B cell (primary cell): ENCODE results near the gene AUTS2. TPM values are rescaled to one million over a fixed set of nuclear protein-coding genes. Genes with fewer than 3 reads are reported as not detected.

ENCODE experiments used
- ATAC-seq: fragments of 200-7000 bp; cut with Tn5 transposase; one replicate; pipeline ENCODE4 v1.10.0; 2021; ENCODE audit warnings: low read depth, mild to moderate bottlenecking, moderate number of reproducible peaks, moderate library complexity
- CTCF ChIA-PET: fragments of 350-600 bp; sonication (Branson Sonifier 250); formaldehyde crosslinking; loops from one replicate; lab custom pipeline; 2021; ENCODE audit warnings: antibody characterized with exemption, inconsistent platforms; lab: Charles Lee
- POLR2A ChIA-PET: fragments of 350-600 bp; sonication (Branson Sonifier 250); formaldehyde crosslinking; loops from one replicate; lab custom pipeline; 2021; ENCODE audit warnings: antibody characterized with exemption; lab: Charles Lee
- DNase-seq: peaks from one replicate; pipeline ENCODE4 v3.0.0; 2013
- H2AFZ ChIP-seq: 2 replicates; pipeline ENCODE4 v1.6.1; 2012; ENCODE audit warnings: mild to moderate bottlenecking, low read depth, low read length; ENCODE audit not compliant: insufficient read depth, poor library complexity, severe bottlenecking
- H3K27ac ChIP-seq, 2 donors: 1 replicate in 1 of 2; 2 replicates in 1 of 2; pipeline ENCODE4 v1.5.1; 2012 to 2013; ENCODE audit warnings: low read length in 2 of 2, mild to moderate bottlenecking in 2 of 2, moderate library complexity in 1 of 2
- H3K27me3 ChIP-seq, 4 experiments: fragments of 200-600 bp in 1 of 4; sonication (generic) in 1 of 4; replicated peaks in 1 of 4; 1 replicate in 2 of 4; 2 replicates in 2 of 4; pipeline versions ENCODE4 v1.6.1 to v1.7.0; 2013 to 2016; ENCODE audit warnings: low read length in 3 of 4, mild to moderate bottlenecking in 2 of 4, mixed read lengths in 1 of 4, moderate library complexity in 1 of 4; ENCODE audit not compliant: insufficient read depth in 4 of 4, control insufficient read depth in 3 of 4; ENCODE audit errors: control extremely low read depth in 1 of 4
- H3K36me3 ChIP-seq, 2 experiments: replicated peaks in 1 of 2; 1 replicate in 1 of 2; 2 replicates in 1 of 2; pipeline versions ENCODE4 v1.6.1 to v1.7.1; 2013; ENCODE audit warnings: low read length in 1 of 2; ENCODE audit not compliant: insufficient read depth in 2 of 2, control insufficient read depth in 1 of 2; ENCODE audit errors: control extremely low read depth in 1 of 2, extremely low read depth in 1 of 2
- H3K4me1 ChIP-seq, 2 donors: fragments of 200-600 bp in 1 of 2; sonication (generic) in 1 of 2; 1 replicate in 1 of 2; 2 replicates in 1 of 2; pipeline versions ENCODE4 v1.5.1 to v1.6.1; 2013 to 2017; ENCODE audit warnings: low read length in 2 of 2; ENCODE audit not compliant: control insufficient read depth in 2 of 2, insufficient read depth in 2 of 2
- H3K4me2 ChIP-seq: replicated peaks from 2 replicates; pipeline ENCODE3; 2012; ENCODE audit warnings: mild to moderate bottlenecking, low read depth, low read length; ENCODE audit not compliant: poor library complexity, severe bottlenecking
- H3K4me3 ChIP-seq, 5 experiments: fragments of 200-600 bp in 1 of 5; sonication (generic) in 1 of 5; 1 replicate in 3 of 5; 2 replicates in 2 of 5; pipeline versions ENCODE4 v1.5.1 to v1.7.0; 2011 to 2016; ENCODE audit warnings: low read length in 4 of 5, mild to moderate bottlenecking in 4 of 5, low read depth in 2 of 5, control low read depth in 1 of 5, moderate library complexity in 1 of 5; ENCODE audit not compliant: insufficient read depth in 1 of 5; ENCODE audit errors: control extremely low read depth in 1 of 5, extremely low read depth in 1 of 5
- H3K79me2 ChIP-seq: fragments of 200-600 bp; sonication (generic); one replicate; pipeline ENCODE4 v1.6.0; 2016; ENCODE audit warnings: low read length; ENCODE audit not compliant: control insufficient read depth, insufficient read depth
- H3K9ac ChIP-seq: fragments of 200-600 bp; sonication (generic); 2 replicates; pipeline ENCODE4 v1.6.1; 2017; ENCODE audit warnings: mild to moderate bottlenecking, low read length, moderate library complexity
- H3K9me3 ChIP-seq, 3 donors: one replicate each; pipeline versions ENCODE4 v1.6.1 to v1.7.1; 2013; ENCODE audit warnings: low read length in 2 of 3; ENCODE audit not compliant: control insufficient read depth in 2 of 3, insufficient read depth in 1 of 3; ENCODE audit errors: control extremely low read depth in 1 of 3
- H4K20me1 ChIP-seq: 2 replicates; pipeline ENCODE4 v1.6.0; 2012; ENCODE audit warnings: mild to moderate bottlenecking, low read length; ENCODE audit not compliant: insufficient read depth, control insufficient read depth, poor library complexity, severe bottlenecking
- H3K27ac Mint-ChIP-seq: one replicate; pipeline ENCODE4 v1.8.0; 2021; ENCODE audit warnings: mixed read lengths
- H3K27me3 Mint-ChIP-seq: one replicate; pipeline ENCODE4 v1.8.0; 2021; ENCODE audit warnings: mixed read lengths
- H3K4me1 Mint-ChIP-seq: one replicate; pipeline ENCODE4 v1.8.0; 2021; ENCODE audit warnings: mixed read lengths
- H3K4me3 Mint-ChIP-seq: one replicate; pipeline ENCODE4 v1.8.0; 2021; ENCODE audit warnings: mixed read lengths
- H3K9me3 Mint-ChIP-seq: one replicate; pipeline ENCODE4 v1.8.0; 2022; ENCODE audit warnings: mixed read lengths; ENCODE audit not compliant: insufficient read depth
- EZH2 ChIP-seq: IDR thresholded peaks from 2 replicates; pipeline ENCODE4 v1.6.1; 2012; ENCODE audit warnings: borderline replicate concordance, low read depth, mild to moderate bottlenecking, moderate library complexity, low read length; ENCODE audit not compliant: insufficient read depth, poor library complexity, severe bottlenecking
- WGBS: methylation state at CpG from one replicate; pipeline ENCODE4 v1.1.5; 2013; ENCODE audit warnings: missing lambda C conversion rate; ENCODE audit not compliant: insufficient coverage; 5-methylcytosine and 5-hydroxymethylcytosine counted together
- intact Hi-C: fragments of 100-400 bp; cut with micrococcal nuclease; formaldehyde crosslinking; loops from one replicate; pipeline ENCODE4 v1.10.0; 2022
- polyA plus RNA-seq: library from polyadenylated mRNA; depleted of rRNA; stranded (reverse); fragments of >200 nt; gene quantifications from 2 replicates; pipeline ENCODE4 v1.2.3, GENCODE V29; 2012
- total RNA-seq, 2 donors: library from RNA; stranded (reverse); fragments of 120-200 nt in 1 of 2; gene quantifications; 1 replicate in 1 of 2; 2 replicates in 1 of 2; pipeline versions ENCODE4 v1.2.3 to v1.2.4, GENCODE V29; 2013 to 2022
- TF ChIP-seq, protein P1 (sequence below): fragments of 200-600 bp; IDR thresholded peaks from one replicate; pipeline ENCODE4 v1.8.0; 2022; ENCODE audit warnings: antibody characterized with exemption, mild to moderate bottlenecking

The AUTS2 gene
- total and polyA plus RNA-seq, 2 donors (not counting 1 experiment from before 2014, with no cell fraction given), result 22.3 to 35.0 TPM

DNA sequence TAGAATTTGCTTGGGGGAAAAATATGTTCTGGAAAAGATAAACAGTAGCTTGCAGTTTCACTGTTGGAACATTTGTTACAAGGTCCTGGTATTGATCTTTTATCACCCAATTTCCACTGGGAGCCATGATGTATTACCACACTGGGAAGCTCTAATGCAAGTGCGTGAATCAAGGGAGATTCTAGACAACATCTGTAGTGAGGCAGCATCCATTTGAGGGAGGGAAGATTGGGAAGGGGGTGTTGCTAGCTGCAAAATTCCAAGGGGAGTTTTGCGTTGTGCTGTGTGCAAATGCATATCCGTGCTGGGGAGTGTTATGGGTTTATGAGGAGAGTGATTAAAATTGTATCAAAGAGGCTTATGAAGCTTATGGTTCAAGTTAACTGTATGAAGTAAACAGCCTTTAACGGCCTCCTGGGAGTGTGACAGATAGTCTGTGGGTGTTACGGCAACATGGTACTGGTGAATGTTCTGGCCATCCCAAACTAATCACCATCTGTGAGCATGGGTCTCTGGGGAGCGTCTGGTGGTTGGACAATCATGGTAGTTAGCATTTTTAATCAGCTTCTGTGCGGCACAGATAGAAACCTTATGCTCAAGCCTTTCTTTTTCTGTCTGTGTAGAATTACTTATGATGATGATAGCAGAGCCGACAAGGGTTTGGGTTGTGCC lies 931.8 kb downstream of the AUTS2 start:
- H3K4me3 Mint-ChIP-seq, result no peak overlapping the region
- H3K4me3 ChIP-seq, result no peak overlapping the region
- no peaks in the 10 kb centered on the region for H3K79me2 ChIP-seq
- H4K20me1 ChIP-seq, result no peaks in the 10 kb centered on the region
- H3K4me1 Mint-ChIP-seq, result no peaks in the 10 kb centered on the region
- POLR2A ChIA-PET, result no interaction called here
- ATAC-seq, result no peak
- peaks cover 0 to 7% (median 0%) of the 10 kb centered on the region in 3 donors for H3K9me3 ChIP-seq
- intact Hi-C loops, result no loop called here
- WGBS, result 82% methylated on average over 6 of the region's 8 CpGs
- H3K4me1 ChIP-seq, result no peaks in the 10 kb centered on the region
- no peak for TF ChIP-seq EZH2
- TF ChIP-seq, protein P1, sequence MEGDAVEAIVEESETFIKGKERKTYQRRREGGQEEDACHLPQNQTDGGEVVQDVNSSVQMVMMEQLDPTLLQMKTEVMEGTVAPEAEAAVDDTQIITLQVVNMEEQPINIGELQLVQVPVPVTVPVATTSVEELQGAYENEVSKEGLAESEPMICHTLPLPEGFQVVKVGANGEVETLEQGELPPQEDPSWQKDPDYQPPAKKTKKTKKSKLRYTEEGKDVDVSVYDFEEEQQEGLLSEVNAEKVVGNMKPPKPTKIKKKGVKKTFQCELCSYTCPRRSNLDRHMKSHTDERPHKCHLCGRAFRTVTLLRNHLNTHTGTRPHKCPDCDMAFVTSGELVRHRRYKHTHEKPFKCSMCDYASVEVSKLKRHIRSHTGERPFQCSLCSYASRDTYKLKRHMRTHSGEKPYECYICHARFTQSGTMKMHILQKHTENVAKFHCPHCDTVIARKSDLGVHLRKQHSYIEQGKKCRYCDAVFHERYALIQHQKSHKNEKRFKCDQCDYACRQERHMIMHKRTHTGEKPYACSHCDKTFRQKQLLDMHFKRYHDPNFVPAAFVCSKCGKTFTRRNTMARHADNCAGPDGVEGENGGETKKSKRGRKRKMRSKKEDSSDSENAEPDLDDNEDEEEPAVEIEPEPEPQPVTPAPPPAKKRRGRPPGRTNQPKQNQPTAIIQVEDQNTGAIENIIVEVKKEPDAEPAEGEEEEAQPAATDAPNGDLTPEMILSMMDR, result no peak
- H3K27me3 ChIP-seq, result no peaks in the 10 kb centered on the region
- no peaks in the 10 kb centered on the region for H3K27me3 Mint-ChIP-seq
- CTCF ChIA-PET, result no interaction called here
- H3K9ac ChIP-seq, result no peak overlapping the region
- no peak for DNase-seq
- H3K36me3 ChIP-seq, result peaks cover 0 to 7% of the 10 kb centered on the region in 2 experiments
- no peak overlapping the region for H3K27ac Mint-ChIP-seq
- no peak overlapping the region for H2AFZ ChIP-seq
- no peak overlapping the region for H3K4me2 ChIP-seq
- H3K27ac ChIP-seq, result no peak overlapping the region
- H3K9me3 Mint-ChIP-seq, result no peaks in the 10 kb centered on the region

DNA sequence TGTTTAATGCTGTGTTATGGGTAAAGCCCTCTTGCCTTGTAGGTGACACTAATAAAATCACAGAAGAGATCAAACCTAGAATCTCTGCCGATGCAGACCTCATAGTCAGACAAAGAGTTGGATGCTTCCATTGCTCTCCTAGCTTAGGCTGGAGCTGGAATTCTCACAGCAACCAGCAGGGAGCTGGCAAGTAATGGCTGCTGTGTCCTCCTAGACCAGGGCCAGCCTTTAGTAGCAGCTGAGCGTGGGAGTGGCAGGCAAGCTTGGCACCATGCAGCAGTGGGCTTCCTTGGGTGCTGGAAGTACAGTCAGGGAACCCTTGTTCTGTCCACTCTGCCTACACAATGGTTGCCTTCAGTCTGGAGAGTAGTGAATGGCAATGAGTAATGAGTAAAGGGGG lies 935.3 kb downstream of the AUTS2 start:
- Mint-ChIP-seq H3K4me1 (no peaks in the 10 kb centered on the region), H3K4me3 (no peak overlapping the region), H3K27ac (no peak overlapping the region), H3K9me3 (no peaks in the 10 kb centered on the region), H3K27me3 (no peaks in the 10 kb centered on the region)
- Histone ChIP-seq H3K79me2 (no peaks in the 10 kb centered on the region), H3K9me3 (peaks cover 0 to 7% (median 0%) of the 10 kb centered on the region in 3 donors), H3K4me3 (no peak overlapping the region), H3K27me3 (no peaks in the 10 kb centered on the region), H4K20me1 (no peaks in the 10 kb centered on the region), H3K36me3 (no peaks in the 10 kb centered on the region), H3K9ac (no peak overlapping the region), H2AFZ (no peak overlapping the region), H3K4me2 (no peak overlapping the region), H3K4me1 (no peaks in the 10 kb centered on the region), H3K27ac (no peak overlapping the region)
- ChIA-PET POLR2A (no interaction called here), CTCF (no interaction called here)
- intact Hi-C loops, result no loop called here
- 85% methylated on average over 2 of the region's 2 CpGs for WGBS
- ATAC-seq (no peak), DNase-seq (no peak)
- TF ChIP-seq, protein P1, result no peak
- no peak for TF ChIP-seq EZH2
